Glutamatergic neuron (in vitro differentiated cells): Measurements from ENCODE around the gene PPM1A. TPM values are rescaled to one million over a fixed set of nuclear protein-coding genes. Genes with fewer than 3 reads are reported as not detected.

Experiments
- DNase-seq: peaks from one replicate; pipeline ENCODE4 v3.0.0; 2022
- H3K27ac Mint-ChIP-seq: one replicate; pipeline ENCODE4 v1.8.0; 2020; ENCODE audit warnings: mild to moderate bottlenecking, mixed read lengths, inconsistent platforms; ENCODE audit not compliant: unreplicated experiment
- H3K27me3 Mint-ChIP-seq: one replicate; pipeline ENCODE4 v1.8.0; 2020; ENCODE audit warnings: mild to moderate bottlenecking, moderate library complexity, mixed read lengths, inconsistent platforms; ENCODE audit not compliant: unreplicated experiment
- H3K36me3 Mint-ChIP-seq: one replicate; pipeline ENCODE4 v1.8.0; 2020; ENCODE audit warnings: mild to moderate bottlenecking, mixed read lengths, inconsistent platforms; ENCODE audit not compliant: unreplicated experiment
- H3K4me1 Mint-ChIP-seq: one replicate; pipeline ENCODE4 v1.8.0; 2020; ENCODE audit warnings: mild to moderate bottlenecking, low read depth, mixed read lengths, inconsistent platforms; ENCODE audit not compliant: unreplicated experiment
- H3K4me3 Mint-ChIP-seq: one replicate; pipeline ENCODE4 v1.8.0; 2020; ENCODE audit warnings: mild to moderate bottlenecking, mixed read lengths, inconsistent platforms; ENCODE audit not compliant: unreplicated experiment
- H3K9me3 Mint-ChIP-seq: one replicate; pipeline ENCODE4 v1.8.0; 2020; ENCODE audit warnings: mild to moderate bottlenecking, moderate library complexity, mixed read lengths, inconsistent platforms; ENCODE audit not compliant: unreplicated experiment
- total RNA-seq: library from RNA; stranded (reverse); fragmentation: NEBNext Ultra II Directional; extraction: Animal tissue kit (Norgen Biotek cat#: 25700); gene quantifications from one replicate; pipeline ENCODE4 v1.2.1, GENCODE V29; 2021; ENCODE audit not compliant: unreplicated experiment
- TF ChIP-seq, protein P1 (sequence below): fragments of 200-600 bp; sonication (generic); IDR thresholded peaks from one replicate; pipeline ENCODE4 v1.5.0; 2021; ENCODE audit not compliant: partially characterized antibody, unreplicated experiment

PPM1A gene
- total RNA-seq, 1 donor from 2014 or later, result 62.2 TPM

DNA sequence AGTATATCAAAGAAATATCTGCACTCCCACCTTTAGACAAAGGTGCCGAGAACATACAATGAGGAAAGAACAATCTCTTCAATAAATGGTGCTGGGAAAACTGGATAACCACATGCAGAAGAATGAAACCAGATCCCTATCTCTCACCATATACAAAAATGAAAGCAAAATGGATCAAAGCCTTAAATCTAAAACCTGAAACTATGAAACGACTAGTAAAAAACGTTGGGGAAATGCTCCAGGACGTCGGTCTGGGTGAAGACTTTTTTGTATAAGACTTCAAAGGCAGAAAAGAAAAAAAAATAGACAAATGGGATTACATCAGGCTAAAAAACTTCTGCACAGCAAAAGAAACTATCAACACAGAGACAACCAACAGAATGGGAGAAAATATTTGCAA is 83.8 kb downstream of the PPM1A start:
- Mint-ChIP-seq H3K27ac (no peak overlapping the region), H3K36me3 (no peaks in the 10 kb centered on the region), H3K27me3 (peaks cover 7% of the 10 kb centered on the region), H3K4me3 (no peak overlapping the region), H3K4me1 (peaks cover 9% of the 10 kb centered on the region), H3K9me3 (peaks cover 1% of the 10 kb centered on the region)
- TF ChIP-seq, protein P1, sequence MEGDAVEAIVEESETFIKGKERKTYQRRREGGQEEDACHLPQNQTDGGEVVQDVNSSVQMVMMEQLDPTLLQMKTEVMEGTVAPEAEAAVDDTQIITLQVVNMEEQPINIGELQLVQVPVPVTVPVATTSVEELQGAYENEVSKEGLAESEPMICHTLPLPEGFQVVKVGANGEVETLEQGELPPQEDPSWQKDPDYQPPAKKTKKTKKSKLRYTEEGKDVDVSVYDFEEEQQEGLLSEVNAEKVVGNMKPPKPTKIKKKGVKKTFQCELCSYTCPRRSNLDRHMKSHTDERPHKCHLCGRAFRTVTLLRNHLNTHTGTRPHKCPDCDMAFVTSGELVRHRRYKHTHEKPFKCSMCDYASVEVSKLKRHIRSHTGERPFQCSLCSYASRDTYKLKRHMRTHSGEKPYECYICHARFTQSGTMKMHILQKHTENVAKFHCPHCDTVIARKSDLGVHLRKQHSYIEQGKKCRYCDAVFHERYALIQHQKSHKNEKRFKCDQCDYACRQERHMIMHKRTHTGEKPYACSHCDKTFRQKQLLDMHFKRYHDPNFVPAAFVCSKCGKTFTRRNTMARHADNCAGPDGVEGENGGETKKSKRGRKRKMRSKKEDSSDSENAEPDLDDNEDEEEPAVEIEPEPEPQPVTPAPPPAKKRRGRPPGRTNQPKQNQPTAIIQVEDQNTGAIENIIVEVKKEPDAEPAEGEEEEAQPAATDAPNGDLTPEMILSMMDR, result no peak
- no peak for DNase-seq

DNA sequence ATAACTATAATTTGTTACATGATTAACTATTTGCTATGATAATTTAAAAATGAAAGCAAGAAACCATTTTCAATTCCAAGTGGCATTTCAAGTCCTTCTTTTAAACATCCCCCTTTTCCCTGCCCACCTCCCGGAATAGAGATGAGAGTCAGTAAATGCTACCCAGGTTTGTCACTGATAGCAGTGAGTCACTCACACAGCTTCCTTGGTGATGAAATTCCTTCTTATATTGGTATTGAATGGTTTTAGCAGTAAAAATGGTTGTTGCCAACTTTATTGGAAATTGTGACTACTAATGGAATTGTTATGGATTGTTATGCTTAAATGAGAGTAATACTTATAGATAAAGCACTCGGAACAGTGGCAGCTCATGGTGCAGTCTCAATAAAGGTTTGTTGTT is 90.5 kb downstream of the PPM1A start:
- H3K27ac Mint-ChIP-seq, result no peak overlapping the region
- no peaks in the 10 kb centered on the region for H3K36me3 Mint-ChIP-seq
- no peaks in the 10 kb centered on the region for H3K27me3 Mint-ChIP-seq
- H3K9me3 Mint-ChIP-seq, result peaks cover 3% of the 10 kb centered on the region
- DNase-seq, result no peak
- no peaks in the 10 kb centered on the region for H3K4me1 Mint-ChIP-seq
- TF ChIP-seq, protein P1, result no peak
- no peak overlapping the region for H3K4me3 Mint-ChIP-seq

GRCh38 chr14:60343571-60344071 is 94.6 kb downstream of the PPM1A start:
- Mint-ChIP-seq H3K4me1 (no peaks in the 10 kb centered on the region), H3K27ac (no peak overlapping the region), H3K9me3 (peaks cover 3% of the 10 kb centered on the region), H3K36me3 (no peaks in the 10 kb centered on the region), H3K27me3 (no peaks in the 10 kb centered on the region), H3K4me3 (no peak overlapping the region)
- TF ChIP-seq, protein P1, result no peak
- DNase-seq, result no peak

GRCh38 chr14:60344751-60345150 is 95.7 kb downstream of the PPM1A start:
- TF ChIP-seq, protein P1, result no peak
- Mint-ChIP-seq H3K27ac (no peak overlapping the region), H3K27me3 (no peaks in the 10 kb centered on the region), H3K36me3 (no peaks in the 10 kb centered on the region), H3K4me3 (no peak overlapping the region), H3K4me1 (no peaks in the 10 kb centered on the region), H3K9me3 (peaks cover 3% of the 10 kb centered on the region)
- DNase-seq, result no peak

- H3K4me1 Mint-ChIP-seq, result peaks cover 6% of the 10 kb centered on the region
- no peaks in the 10 kb centered on the region for H3K36me3 Mint-ChIP-seq
- peaks cover 3% of the 10 kb centered on the region for H3K9me3 Mint-ChIP-seq
- H3K27ac Mint-ChIP-seq, result no peak overlapping the region
- DNase-seq, result no peak
- no peaks in the 10 kb centered on the region for H3K27me3 Mint-ChIP-seq
- H3K4me3 Mint-ChIP-seq, result no peak overlapping the region
- TF ChIP-seq, protein P1, result no peak
These were observed 97.7 kb downstream of the PPM1A start for GRCh38 chr14:60346706-60347105.
